SK-N-SH (cell line): ENCODE results near the gene APBB2. TPM values are rescaled to one million over a fixed set of nuclear protein-coding genes. Genes with fewer than 3 reads are reported as not detected.

ENCODE experiments used
- CTCF ChIA-PET: fragments of 300-600, 350-600 bp; formaldehyde crosslinking; extraction: SDS; loops from one replicate; lab custom pipeline; 2021; lab: Yijun Ruan, JAX
- POLR2A ChIA-PET: fragments of 350-600 bp; sonication (Branson Sonifier 250); formaldehyde crosslinking; extraction: SDS; loops from one replicate; lab custom pipeline; 2020; ENCODE audit warnings: antibody characterized with exemption, inconsistent platforms; lab: Yijun Ruan, JAX
- DNase-seq: peaks from one replicate; pipeline ENCODE4 v3.0.0; 2012
- H2AFZ ChIP-seq: fragments of 200-600 bp; sonication (generic); 2 replicates; pipeline ENCODE4 v1.8.1; 2016; ENCODE audit warnings: antibody characterized with exemption, mild to moderate bottlenecking, low read depth
- H3F3A ChIP-seq: fragments of 200-600 bp; sonication (generic); replicated peaks from 2 replicates; pipeline ENCODE3; 2016; ENCODE audit warnings: antibody characterized with exemption, mild to moderate bottlenecking; ENCODE audit not compliant: insufficient read depth
- H3K27ac ChIP-seq, 2 experiments: fragments of 200-500 bp in 1 of 2; fragments of 200-600 bp in 1 of 2; sonication (Bioruptor generic) in 1 of 2; sonication (generic), shearing (Covaris generic) in 1 of 2; 2 replicates each; pipeline versions ENCODE4 v1.5.1 to v1.6.1; 2014 to 2016; ENCODE audit warnings: low read depth in 2 of 2, inconsistent platforms in 1 of 2, low read length in 1 of 2, mild to moderate bottlenecking in 1 of 2, mixed read lengths in 1 of 2
- H3K27me3 ChIP-seq: fragments of 200-600 bp; sonication (generic), shearing (Covaris generic); 2 replicates; pipeline ENCODE4 v1.6.1; 2016; ENCODE audit warnings: mixed run types; ENCODE audit not compliant: insufficient read depth
- H3K36me3 ChIP-seq, 2 experiments: fragments of 200-500 bp in 1 of 2; fragments of 200-600 bp in 1 of 2; sonication (Bioruptor generic) in 1 of 2; sonication (generic) in 1 of 2; replicated peaks in 1 of 2; 2 replicates each; pipeline versions ENCODE3 to v1.5.1; 2014 to 2016; ENCODE audit warnings: low read length in 1 of 2, mild to moderate bottlenecking in 1 of 2; ENCODE audit not compliant: insufficient read depth in 2 of 2, control insufficient read depth in 1 of 2
- H3K4me1 ChIP-seq, 2 experiments: fragments of 200-500 bp in 1 of 2; fragments of 200-600 bp in 1 of 2; sonication (Bioruptor generic) in 1 of 2; sonication (generic), shearing (Covaris generic) in 1 of 2; 2 replicates each; pipeline versions ENCODE4 v1.5.1 to v1.6.1; 2014 to 2016; ENCODE audit warnings: low read depth in 1 of 2, low read length in 1 of 2, mixed run types in 1 of 2; ENCODE audit not compliant: insufficient read depth in 2 of 2, control insufficient read depth in 1 of 2
- H3K4me2 ChIP-seq: fragments of 200-600 bp; sonication (generic), shearing (Covaris generic); 2 replicates; pipeline ENCODE4 v1.6.1; 2017; ENCODE audit warnings: mixed run types
- H3K4me3 ChIP-seq, 2 experiments: fragments of 200-500 bp in 1 of 2; fragments of 200-600 bp in 1 of 2; sonication (Bioruptor generic) in 1 of 2; sonication (generic), shearing (Covaris generic) in 1 of 2; 2 replicates each; pipeline versions ENCODE4 v1.5.1 to v1.8.1; 2014 to 2016; ENCODE audit warnings: low read depth in 2 of 2, inconsistent platforms in 1 of 2, low read length in 1 of 2, mild to moderate bottlenecking in 1 of 2, mixed read lengths in 1 of 2, moderate library complexity in 1 of 2
- H3K79me2 ChIP-seq: fragments of 200-600 bp; sonication (generic); 2 replicates; pipeline ENCODE4 v1.8.1; 2017; ENCODE audit warnings: mild to moderate bottlenecking; ENCODE audit not compliant: insufficient read depth
- H3K9ac ChIP-seq: fragments of 200-600 bp; sonication (generic); 2 replicates; pipeline ENCODE4 v1.6.1; 2017; ENCODE audit warnings: mixed run types
- H3K9me2 ChIP-seq: fragments of 200-600 bp; sonication (generic); 2 replicates; pipeline ENCODE4 v1.6.1; 2017; ENCODE audit warnings: mixed run types
- H3K9me3 ChIP-seq: fragments of 200-600 bp; sonication (generic); 2 replicates; pipeline ENCODE4 v1.6.1; 2017; ENCODE audit warnings: mixed run types, mild to moderate bottlenecking, moderate library complexity
- H4K20me1 ChIP-seq: fragments of 200-600 bp; sonication (generic); 2 replicates; pipeline ENCODE4 v1.6.1; 2017; ENCODE audit warnings: mild to moderate bottlenecking, mixed run types; ENCODE audit not compliant: insufficient read depth
- CHD2 ChIP-seq: fragments of 150-350 bp; IDR thresholded peaks from 2 replicates; pipeline ENCODE4 v1.6.1; 2018; ENCODE audit warnings: low read length; ENCODE audit not compliant: partially characterized antibody
- EP300 ChIP-seq, 2 experiments: IDR thresholded peaks; 2 replicates each; pipeline versions ENCODE4 v1.4.0 to v1.6.1; 2012; ENCODE audit warnings: borderline replicate concordance in 1 of 2, low read depth in 1 of 2, low read length in 1 of 2
- FOSL2 ChIP-seq: IDR thresholded peaks from 2 replicates; pipeline ENCODE4 v1.4.0; 2012; ENCODE audit warnings: low read depth, mild to moderate bottlenecking, moderate library complexity, borderline replicate concordance
- FOXM1 ChIP-seq: IDR thresholded peaks from 2 replicates; pipeline ENCODE4 v1.4.0; 2012; ENCODE audit warnings: low read depth, mild to moderate bottlenecking
- GABPA ChIP-seq: IDR thresholded peaks from 2 replicates; pipeline ENCODE4 v1.4.0; 2012; ENCODE audit warnings: low read depth, mild to moderate bottlenecking
- JUND ChIP-seq: IDR thresholded peaks from 2 replicates; pipeline ENCODE4 v1.4.0; 2012
- MEF2A ChIP-seq: IDR thresholded peaks from 2 replicates; pipeline ENCODE4 v1.4.0; 2012; ENCODE audit warnings: low read depth, borderline replicate concordance
- MXI1 ChIP-seq: IDR thresholded peaks from 2 replicates; pipeline ENCODE4 v1.6.1; 2012; ENCODE audit warnings: mild to moderate bottlenecking, low read depth, low read length, improper control_type of control experiment
- NRF1 ChIP-seq: IDR thresholded peaks from 2 replicates; pipeline ENCODE4 v1.6.1; 2012; ENCODE audit warnings: low read depth, mild to moderate bottlenecking, low read length
- PBX3 ChIP-seq: IDR thresholded peaks from 2 replicates; pipeline ENCODE4; 2012
- REST ChIP-seq: IDR thresholded peaks from 2 replicates; pipeline ENCODE4 v1.6.1; 2012; ENCODE audit warnings: mild to moderate bottlenecking, low read depth, low read length, moderate library complexity
- RXRA ChIP-seq: IDR thresholded peaks from 2 replicates; pipeline ENCODE4 v1.4.0; 2012; ENCODE audit warnings: low read depth, mild to moderate bottlenecking, borderline replicate concordance
- SIN3A ChIP-seq: IDR thresholded peaks from 2 replicates; pipeline ENCODE4 v1.6.1; 2012; ENCODE audit warnings: low read depth, mild to moderate bottlenecking, low read length, moderate library complexity, borderline replicate concordance
- SMC3 ChIP-seq: IDR thresholded peaks from 2 replicates; pipeline ENCODE4 v1.6.1; 2012; ENCODE audit warnings: low read depth, low read length, improper control_type of control experiment
- USF1 ChIP-seq: IDR thresholded peaks from 2 replicates; pipeline ENCODE4 v1.4.0; 2012; ENCODE audit warnings: low read depth, borderline replicate concordance
- USF2 ChIP-seq: fragments of 150-350 bp; IDR thresholded peaks from 2 replicates; pipeline ENCODE4 v1.6.1; 2017; ENCODE audit warnings: antibody characterized with exemption, low read length, low read depth, borderline replicate concordance
- ZBTB33 ChIP-seq: IDR thresholded peaks from 2 replicates; pipeline ENCODE4 v1.4.0; 2012; ENCODE audit warnings: low read depth, borderline replicate concordance
- WGBS: methylation state at CpG from one replicate; pipeline ENCODE4 v1.1.6; 2017; ENCODE audit warnings: low lambda C conversion rate; 5-methylcytosine and 5-hydroxymethylcytosine counted together
- polyA plus RNA-seq, 3 experiments: library from polyadenylated mRNA; depleted of rRNA; stranded (reverse); fragments of >200 nt; gene quantifications; 2 replicates each; pipeline ENCODE4 v1.2.3, GENCODE V29; 2012

APBB2 gene
- polyA plus RNA-seq, 1 of the 3 experiments (the other 2 are of a cell fraction): 49.8 TPM

- H3K79me2 ChIP-seq: peaks cover 92% of the 10 kb centered on the region
- H3K4me1 ChIP-seq: peaks cover 18 to 19% of the 10 kb centered on the region in 2 experiments
- no peak overlapping the region for H2AFZ ChIP-seq
- DNase-seq: no peak
- 68% methylated on average over 4 of the region's 4 CpGs for WGBS
- H3K9ac ChIP-seq: no peak overlapping the region; the same call in 1 of the 2 replicates
- ChIA-PET CTCF (interaction anchor here (1.2 kb wide), 1 partner anchor 34 kb away, joined by 3 read pairs; no protein-coding TSS in a partner anchor), POLR2A (no interaction called here)
- H3K9me3 ChIP-seq: no peaks in the 10 kb centered on the region
- peaks cover 50% of the 10 kb centered on the region for H3F3A ChIP-seq
- no peaks in the 10 kb centered on the region for H4K20me1 ChIP-seq
- TF ChIP-seq MEF2A (no peak), NRF1 (no peak), REST (no peak), MXI1 (no peak), ZBTB33 (no peak), SIN3A (no peak), USF1 (no peak), FOSL2 (no peak), GABPA (no peak), USF2 (no peak), PBX3 (no peak), EP300 (IDR thresholded peaks at IDR 0.05; ENCODE audit: borderline replicate concordance in 1 of 2, low read depth in 1 of 2, low read length in 1 of 2) (no peak), RXRA (no peak), JUND (no peak), SMC3 (no peak), FOXM1 (no peak), CHD2 (no peak)
- H3K4me2 ChIP-seq: 0 out of 2 replicates have a peak overlapping the region, but pooled peaks have one; percentile 1
- peak overlapping the region in 1 of 2 experiments; percentile 87; a peak in 2 of 4 replicates for H3K27ac ChIP-seq
- no peak overlapping the region for H3K4me3 ChIP-seq
- no peaks in the 10 kb centered on the region for H3K36me3 ChIP-seq
- H3K9me2 ChIP-seq: no peaks in the 10 kb centered on the region
- H3K27me3 ChIP-seq: no peaks in the 10 kb centered on the region
Measured at GRCh38 chr4:41179498-41180195, 34.7 kb downstream of the APBB2 start.
